ENCODE measurements around the gene PXT1. TPM values are rescaled to one million over a fixed set of nuclear protein-coding genes. Genes with fewer than 3 reads are reported as not detected.
A peak's percentile ranks its signal among the peaks of the same experiment; 100 is the strongest.

Gene PXT1
- total RNA-seq, 3 donors from 2014 or later, result 0.16 to 0.19 TPM; not detected in 1

GRCh38 chr6:36387440-36388303 lies 55.0 kb downstream of the PXT1 start, which contains the start of gene ETV7:
Gene ETV7, minus strand, starts transcription at chr6:36387669. Its CDS starts 128 bp downstream, at chr6:36387541.
- DNase-seq (peak; percentile 50), ATAC-seq (peak; percentile 65 to 74)
- H3K9me3 Mint-ChIP-seq, result no peaks in the 10 kb centered on the region

GRCh38 chr6:36386495-36387439 lies 55.9 kb downstream of the PXT1 start:
- Mint-ChIP-seq H3K9me3 (no peaks in the 10 kb centered on the region), H3K4me1 (ENCODE audit: low read depth) (peaks cover 50% of the 10 kb centered on the region), H3K4me3 (peak overlapping the region; percentile 89), H3K36me3 (ENCODE audit: insufficient read depth) (peaks cover 7% of the 10 kb centered on the region), H3K27me3 (ENCODE audit: low read depth) (peaks cover 12% of the 10 kb centered on the region)
- DNase-seq, result no peak
- ATAC-seq, result peak; percentile 45 to 55

More at GRCh38 chr6:36387440-36388303, 55.0 kb downstream of the PXT1 start, which contains the start of gene ETV7:
- H3K36me3 Mint-ChIP-seq (ENCODE audit: insufficient read depth), result peaks cover 5% of the 10 kb centered on the region
- peaks cover 12% of the 10 kb centered on the region for H3K27me3 Mint-ChIP-seq (ENCODE audit: low read depth)
- H3K4me3 Mint-ChIP-seq, result peak within 1 kb of the TSS; percentile 89
- H3K4me1 Mint-ChIP-seq (ENCODE audit: low read depth), result peaks cover 46% of the 10 kb centered on the region

- H3K9me3 Mint-ChIP-seq, result no peaks in the 10 kb centered on the region
- peaks cover 53% of the 10 kb centered on the region for H3K4me1 Mint-ChIP-seq (ENCODE audit: low read depth)
- no peak for ATAC-seq
- no peak for DNase-seq
- H3K27me3 Mint-ChIP-seq (ENCODE audit: low read depth), result peaks cover 9% of the 10 kb centered on the region
- peaks cover 8% of the 10 kb centered on the region for H3K36me3 Mint-ChIP-seq (ENCODE audit: insufficient read depth)
- H3K4me3 Mint-ChIP-seq, result no peak overlapping the region
These were observed 58.6 kb downstream of the PXT1 start for GRCh38 chr6:36384095-36384494.

GRCh38 chr6:36383606-36384005 lies 59.0 kb downstream of the PXT1 start:
- H3K4me1 Mint-ChIP-seq (ENCODE audit: low read depth), result peaks cover 54% of the 10 kb centered on the region
- DNase-seq (no peak), ATAC-seq (peak; percentile 21 to 27)
- H3K4me3 Mint-ChIP-seq, result no peak overlapping the region
- no peaks in the 10 kb centered on the region for H3K9me3 Mint-ChIP-seq
- peaks cover 8% of the 10 kb centered on the region for H3K36me3 Mint-ChIP-seq (ENCODE audit: insufficient read depth)
- H3K27me3 Mint-ChIP-seq (ENCODE audit: low read depth), result peaks cover 8% of the 10 kb centered on the region

DNA sequence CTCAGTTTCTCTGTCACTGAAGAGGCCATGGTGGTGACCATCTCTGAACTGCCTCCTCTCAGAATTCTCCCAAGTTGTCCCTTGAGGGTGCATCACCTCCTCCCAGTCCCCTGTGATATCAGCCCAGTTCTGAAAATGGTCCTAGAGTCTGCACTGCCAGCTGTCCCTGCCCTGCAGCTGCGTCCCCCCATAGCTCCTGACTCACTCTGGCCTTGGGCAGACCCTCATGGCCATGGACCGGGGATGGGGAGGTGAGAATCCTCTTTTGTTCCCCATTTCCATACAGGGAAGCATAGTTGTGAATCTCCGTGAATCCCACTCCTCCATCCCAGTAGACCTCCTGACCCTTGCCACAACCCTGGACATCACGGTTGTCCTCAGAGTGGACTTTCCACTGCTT lies 59.7 kb downstream of the PXT1 start:
- Mint-ChIP-seq H3K4me1 (ENCODE audit: low read depth) (peaks cover 53% of the 10 kb centered on the region), H3K9me3 (no peaks in the 10 kb centered on the region), H3K36me3 (ENCODE audit: insufficient read depth) (peaks cover 8% of the 10 kb centered on the region), H3K27me3 (ENCODE audit: low read depth) (peaks cover 3% of the 10 kb centered on the region), H3K4me3 (no peak overlapping the region)
- no peak for DNase-seq
- ATAC-seq, result no peak

DNA sequence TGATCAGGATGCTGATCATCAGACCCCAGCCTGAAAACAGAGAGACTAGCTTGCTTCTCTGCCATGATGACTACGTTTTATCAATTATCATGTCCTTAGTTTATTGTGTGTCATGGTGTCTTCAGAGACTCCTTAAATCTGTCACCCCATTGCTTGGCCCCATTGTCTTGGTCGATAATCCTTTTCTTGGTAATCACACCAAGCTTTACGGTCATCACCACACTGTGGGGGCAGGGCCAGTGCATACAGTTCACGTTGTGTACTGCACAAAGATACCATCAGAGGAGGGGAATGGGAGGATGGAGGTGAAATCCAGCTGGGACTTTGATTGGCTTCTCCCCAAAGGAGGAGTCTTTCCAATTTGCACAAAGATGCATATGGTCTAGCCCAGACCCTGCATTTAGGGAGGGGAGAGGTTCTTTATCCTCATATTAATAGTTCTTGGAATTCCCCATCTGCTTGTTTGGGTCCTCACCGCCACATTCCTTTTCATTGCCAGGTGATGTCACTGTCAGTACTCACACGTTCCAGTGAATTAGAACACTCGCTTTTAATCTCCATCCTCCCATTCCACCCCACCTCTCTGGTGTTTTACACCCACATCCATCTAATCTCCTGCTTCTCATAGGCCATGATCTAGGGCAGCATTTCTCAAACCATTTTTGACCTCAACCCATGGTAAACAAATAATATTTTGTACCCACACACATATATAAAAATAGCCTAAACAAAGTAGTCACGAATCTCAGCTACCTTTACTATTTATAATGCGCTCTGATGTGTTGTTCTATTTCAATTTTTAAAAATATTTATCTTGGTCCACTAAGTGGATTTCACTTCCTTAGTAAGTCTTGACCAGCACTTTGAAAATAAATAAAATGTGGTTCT lies 60.9 kb downstream of the PXT1 start:
- no peak for ATAC-seq
- Mint-ChIP-seq H3K36me3 (ENCODE audit: insufficient read depth) (peaks cover 10% of the 10 kb centered on the region), H3K4me1 (ENCODE audit: low read depth) (peaks cover 45% of the 10 kb centered on the region)

GRCh38 chr6:36380166-36380565 lies 62.5 kb downstream of the PXT1 start:
- Mint-ChIP-seq H3K36me3 (ENCODE audit: insufficient read depth) (peaks cover 10% of the 10 kb centered on the region), H3K4me1 (ENCODE audit: low read depth) (peaks cover 34% of the 10 kb centered on the region), H3K9me3 (no peaks in the 10 kb centered on the region), H3K4me3 (no peak overlapping the region), H3K27me3 (ENCODE audit: low read depth) (no peaks in the 10 kb centered on the region)
- DNase-seq, result no peak
- no peak for ATAC-seq

More for the DNA sequence above, 60.9 kb downstream of the PXT1 start:
- no peaks in the 10 kb centered on the region for H3K9me3 Mint-ChIP-seq
- no peak overlapping the region for H3K4me3 Mint-ChIP-seq
- DNase-seq, result no peak
- H3K27me3 Mint-ChIP-seq (ENCODE audit: low read depth), result no peaks in the 10 kb centered on the region

- Mint-ChIP-seq H3K4me3 (no peak overlapping the region), H3K27me3 (ENCODE audit: low read depth) (no peaks in the 10 kb centered on the region), H3K4me1 (ENCODE audit: low read depth) (peaks cover 28% of the 10 kb centered on the region), H3K36me3 (ENCODE audit: insufficient read depth) (peaks cover 10% of the 10 kb centered on the region), H3K9me3 (no peaks in the 10 kb centered on the region)
- no peak for ATAC-seq
- no peak for DNase-seq
These were observed 63.7 kb downstream of the PXT1 start for GRCh38 chr6:36378936-36379335.

DNA sequence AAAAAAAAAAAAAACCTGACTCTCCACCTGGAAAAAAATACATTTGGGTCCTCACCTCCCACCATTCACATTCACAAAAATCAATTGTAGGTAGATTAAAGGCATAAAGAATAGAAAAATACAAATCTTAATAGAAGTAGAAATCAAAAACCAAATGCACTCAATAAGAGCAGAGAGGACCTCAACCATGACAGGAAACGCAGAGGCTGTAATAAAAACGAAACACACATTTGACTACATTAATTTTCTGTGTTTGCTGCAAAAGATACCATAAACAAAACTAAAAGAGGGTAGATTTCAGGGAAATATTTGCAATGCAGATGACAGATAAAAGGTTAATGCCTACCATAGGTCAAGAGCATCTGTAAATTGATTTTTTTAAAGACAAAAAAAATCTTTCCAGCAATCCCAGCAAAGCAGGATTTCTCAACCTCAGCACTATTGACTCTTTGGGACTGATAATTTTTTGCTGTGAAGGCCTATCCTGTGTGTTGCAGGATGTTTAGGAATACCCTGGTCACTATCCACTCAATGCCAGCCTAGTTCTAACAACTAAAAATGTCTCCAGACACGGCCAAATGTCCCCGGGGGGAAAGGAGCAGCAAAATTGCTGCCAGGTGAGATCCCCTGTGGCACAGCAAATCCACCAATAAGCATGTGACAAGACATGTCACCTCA lies 64.3 kb downstream of the PXT1 start:
- Mint-ChIP-seq H3K4me3 (no peak overlapping the region), H3K4me1 (ENCODE audit: low read depth) (peaks cover 23% of the 10 kb centered on the region), H3K36me3 (ENCODE audit: insufficient read depth) (peaks cover 10% of the 10 kb centered on the region), H3K9me3 (no peaks in the 10 kb centered on the region), H3K27me3 (ENCODE audit: low read depth) (no peaks in the 10 kb centered on the region)
- DNase-seq (no peak), ATAC-seq (no peak)

DNA sequence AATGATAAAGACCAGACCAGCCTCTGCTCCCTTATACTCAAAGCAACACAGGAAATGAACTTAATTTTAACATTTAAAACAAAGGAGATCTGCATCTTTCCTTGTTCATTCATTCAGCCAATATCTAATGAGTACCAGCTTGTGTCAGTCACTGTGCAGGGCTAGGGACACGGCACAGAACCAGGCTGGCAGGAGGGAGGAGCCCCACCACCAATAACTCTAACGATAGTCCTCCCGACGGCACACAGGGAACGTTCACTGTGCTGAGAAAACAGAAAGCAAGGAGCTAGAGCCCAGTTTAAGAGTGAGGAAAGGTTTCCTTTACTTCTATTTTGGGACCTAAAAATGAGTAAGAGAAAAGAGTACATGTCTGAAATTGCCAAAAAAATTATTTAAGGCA lies 65.1 kb downstream of the PXT1 start:
- Mint-ChIP-seq H3K9me3 (no peaks in the 10 kb centered on the region), H3K27me3 (ENCODE audit: low read depth) (no peaks in the 10 kb centered on the region), H3K4me3 (no peak overlapping the region), H3K4me1 (ENCODE audit: low read depth) (peaks cover 15% of the 10 kb centered on the region), H3K36me3 (ENCODE audit: insufficient read depth) (peaks cover 7% of the 10 kb centered on the region)
- ATAC-seq (no peak), DNase-seq (no peak)

GRCh38 chr6:36376742-36377141 lies 65.9 kb downstream of the PXT1 start:
- no peak overlapping the region for H3K4me3 Mint-ChIP-seq
- no peaks in the 10 kb centered on the region for H3K9me3 Mint-ChIP-seq
- no peaks in the 10 kb centered on the region for H3K27me3 Mint-ChIP-seq (ENCODE audit: low read depth)
- ATAC-seq (no peak), DNase-seq (no peak)
- H3K4me1 Mint-ChIP-seq (ENCODE audit: low read depth), result peaks cover 11% of the 10 kb centered on the region
- peaks cover 13% of the 10 kb centered on the region for H3K36me3 Mint-ChIP-seq (ENCODE audit: insufficient read depth)

DNA sequence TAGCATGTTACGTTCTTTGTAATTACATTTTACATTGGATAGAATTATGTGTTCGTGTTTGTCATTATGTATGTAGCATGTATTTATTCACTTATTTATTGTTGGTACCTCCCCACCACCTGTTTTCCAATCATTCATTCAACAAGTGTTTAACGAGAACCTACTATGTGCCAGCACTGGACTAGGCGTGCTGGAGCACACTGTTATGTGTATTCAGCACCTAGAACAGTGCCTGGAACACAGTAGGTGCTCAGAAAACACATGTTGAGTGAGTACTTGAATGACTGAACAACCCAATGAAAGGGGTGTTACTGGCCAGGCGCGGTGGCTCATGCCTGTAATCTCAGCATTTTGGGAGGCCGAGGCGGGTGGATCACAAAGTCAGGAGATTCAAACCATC lies 66.5 kb downstream of the PXT1 start:
- H3K4me1 Mint-ChIP-seq (ENCODE audit: low read depth), result peaks cover 8% of the 10 kb centered on the region
- ATAC-seq (no peak), DNase-seq (no peak)
- peaks cover 11% of the 10 kb centered on the region for H3K36me3 Mint-ChIP-seq (ENCODE audit: insufficient read depth)
- H3K27me3 Mint-ChIP-seq (ENCODE audit: low read depth), result no peaks in the 10 kb centered on the region
- H3K9me3 Mint-ChIP-seq, result no peaks in the 10 kb centered on the region
- no peak overlapping the region for H3K4me3 Mint-ChIP-seq

GRCh38 chr6:36375644-36376155 lies 67.0 kb downstream of the PXT1 start:
- Mint-ChIP-seq H3K4me3 (no peak overlapping the region), H3K27me3 (ENCODE audit: low read depth) (no peaks in the 10 kb centered on the region), H3K9me3 (no peaks in the 10 kb centered on the region), H3K36me3 (ENCODE audit: insufficient read depth) (peaks cover 11% of the 10 kb centered on the region), H3K4me1 (ENCODE audit: low read depth) (peaks cover 8% of the 10 kb centered on the region)
- DNase-seq, result no peak
- no peak for ATAC-seq
